GM12878 (cell line): ENCODE measurements around the gene ARHGEF33. TPM values are rescaled to one million over a fixed set of nuclear protein-coding genes. Genes with fewer than 3 reads are reported as not detected.

ENCODE experiments used
- ASH2L ChIP-seq: fragments of 300-600, 200-600 bp; sonication (generic); IDR thresholded peaks from 2 replicates; pipeline ENCODE4 v1.6.1; 2017; ENCODE audit warnings: low read depth, mild to moderate bottlenecking, borderline replicate concordance
- BCL11A ChIP-seq: IDR thresholded peaks from 2 replicates; pipeline ENCODE4 v1.6.1; 2011; ENCODE audit warnings: low read depth, low read length
- BHLHE40 ChIP-seq, 2 experiments: fragments of 450-650 bp in 1 of 2; IDR thresholded peaks; 2 replicates each; pipeline ENCODE4 v1.6.1; 2011 to 2017; ENCODE audit warnings: low read depth in 2 of 2, borderline replicate concordance in 1 of 2, improper control_type of control experiment in 1 of 2, low read length in 1 of 2, mild to moderate bottlenecking in 1 of 2
- HDAC2 ChIP-seq: fragments of 200-600 bp; sonication (generic); IDR thresholded peaks from 2 replicates; pipeline ENCODE4 v1.6.1; 2017
- POU2F2 ChIP-seq: IDR thresholded peaks from 3 replicates; pipeline ENCODE4 v1.6.1; 2011; ENCODE audit warnings: low read depth, mild to moderate bottlenecking, low read length, borderline replicate concordance
- TARDBP ChIP-seq: IDR thresholded peaks from 2 replicates; pipeline ENCODE4 v1.6.1; 2016; ENCODE audit warnings: borderline replicate concordance
- polyA plus RNA-seq, 11 experiments: library from polyadenylated mRNA; depleted of rRNA in 4 of 11; unstranded in 6 of 11; stranded (reverse) in 5 of 11; fragments of >200 nt; fragmentation: Nextera tagmentation in 4 of 11; fragmentation: Illumina TruSeq in 1 of 11; extraction: Ambion mirVana in 4 of 11; extraction: Trizol in 1 of 11; gene quantifications; 1 replicate in 1 of 11; 2 replicates in 10 of 11; pipeline versions ENCODE4 v1.2.1 to v1.2.3, GENCODE V29; 2011 to 2016; ENCODE audit warnings: inconsistent platforms in 2 of 11, missing spikeins in 2 of 11, low read depth in 1 of 11
- total RNA-seq, 4 experiments: library from RNA; depleted of rRNA in 3 of 4; stranded (reverse); fragments of >200 nt in 3 of 4; fragmentation: Illumina TruSeq in 1 of 4; extraction: Trizol in 1 of 4; gene quantifications; 2 replicates each; pipeline versions ENCODE4 v1.2.1 to v1.2.3, GENCODE V29; 2013 to 2021
- TF ChIP-seq, protein P1 (sequence below): fragments of 450-650 bp; formaldehyde crosslinking; IDR thresholded peaks from 2 replicates; pipeline ENCODE4 v1.4.0; 2022; ENCODE audit warnings: mild to moderate bottlenecking, moderate library complexity
- TF ChIP-seq, protein P2 (sequence below): fragments of 450-650 bp; IDR thresholded peaks from 2 replicates; pipeline ENCODE4 v1.6.1; 2017; ENCODE audit warnings: antibody characterized with exemption, mild to moderate bottlenecking, moderate library complexity
- TF ChIP-seq, protein P3 (sequence below): IDR thresholded peaks from 2 replicates; pipeline ENCODE4 v1.6.1; 2011; ENCODE audit warnings: low read depth, mild to moderate bottlenecking, low read length, moderate library complexity, borderline replicate concordance; ENCODE audit errors: extremely low read depth
- TF ChIP-seq, protein P4 (sequence below): fragments of 450-650 bp; IDR thresholded peaks from 2 replicates; pipeline ENCODE4 v1.6.1; 2018; ENCODE audit warnings: mild to moderate bottlenecking, low read depth, moderate library complexity; ENCODE audit not compliant: partially characterized antibody
- TF ChIP-seq, protein P5 (sequence below): fragments of 450-650 bp; IDR thresholded peaks from 2 replicates; pipeline ENCODE4 v1.6.1; 2017; ENCODE audit warnings: mild to moderate bottlenecking

ARHGEF33 gene
- total and polyA plus RNA-seq, 10 of the 15 experiments (the other 5 are each of a cell fraction or from before 2014, with no cell fraction given): 0.01 to 0.08 (median 0.05) TPM; not detected in 4

- TF ChIP-seq, protein P1, sequence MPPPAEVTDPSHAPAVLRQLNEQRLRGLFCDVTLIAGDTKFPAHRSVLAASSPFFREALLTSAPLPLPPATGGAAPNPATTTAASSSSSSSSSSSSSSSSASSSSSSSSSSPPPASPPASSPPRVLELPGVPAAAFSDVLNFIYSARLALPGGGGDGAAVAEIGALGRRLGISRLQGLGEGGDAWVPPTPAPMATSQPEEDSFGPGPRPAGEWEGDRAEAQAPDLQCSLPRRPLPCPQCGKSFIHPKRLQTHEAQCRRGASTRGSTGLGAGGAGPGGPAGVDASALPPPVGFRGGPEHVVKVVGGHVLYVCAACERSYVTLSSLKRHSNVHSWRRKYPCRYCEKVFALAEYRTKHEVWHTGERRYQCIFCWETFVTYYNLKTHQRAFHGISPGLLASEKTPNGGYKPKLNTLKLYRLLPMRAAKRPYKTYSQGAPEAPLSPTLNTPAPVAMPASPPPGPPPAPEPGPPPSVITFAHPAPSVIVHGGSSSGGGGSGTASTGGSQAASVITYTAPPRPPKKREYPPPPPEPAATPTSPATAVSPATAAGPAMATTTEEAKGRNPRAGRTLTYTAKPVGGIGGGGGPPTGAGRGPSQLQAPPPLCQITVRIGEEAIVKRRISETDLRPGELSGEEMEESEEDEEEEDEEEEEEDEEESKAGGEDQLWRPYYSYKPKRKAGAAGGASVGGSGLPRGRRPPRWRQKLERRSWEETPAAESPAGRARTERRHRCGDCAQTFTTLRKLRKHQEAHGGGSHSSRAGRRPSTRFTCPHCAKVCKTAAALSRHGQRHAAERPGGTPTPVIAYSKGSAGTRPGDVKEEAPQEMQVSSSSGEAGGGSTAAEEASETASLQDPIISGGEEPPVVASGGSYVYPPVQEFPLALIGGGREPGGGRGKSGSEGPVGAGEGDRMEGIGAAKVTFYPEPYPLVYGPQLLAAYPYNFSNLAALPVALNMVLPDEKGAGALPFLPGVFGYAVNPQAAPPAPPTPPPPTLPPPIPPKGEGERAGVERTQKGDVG (CRISPR knock-in tag): no peak
- TF ChIP-seq BHLHE40 (IDR thresholded peaks at IDR 0.05; ENCODE audit: borderline replicate concordance in 1 of 2, low read depth in 2 of 2, low read length in 1 of 2) (no peak), TARDBP (no peak), BCL11A (no peak), HDAC2 (no peak), ASH2L (0 out of 2 replicates have a peak, but pooled peaks have one; percentile 51), POU2F2 (0 out of 3 replicates have a peak, but pooled peaks have one; percentile 38)
- TF ChIP-seq, protein P2, sequence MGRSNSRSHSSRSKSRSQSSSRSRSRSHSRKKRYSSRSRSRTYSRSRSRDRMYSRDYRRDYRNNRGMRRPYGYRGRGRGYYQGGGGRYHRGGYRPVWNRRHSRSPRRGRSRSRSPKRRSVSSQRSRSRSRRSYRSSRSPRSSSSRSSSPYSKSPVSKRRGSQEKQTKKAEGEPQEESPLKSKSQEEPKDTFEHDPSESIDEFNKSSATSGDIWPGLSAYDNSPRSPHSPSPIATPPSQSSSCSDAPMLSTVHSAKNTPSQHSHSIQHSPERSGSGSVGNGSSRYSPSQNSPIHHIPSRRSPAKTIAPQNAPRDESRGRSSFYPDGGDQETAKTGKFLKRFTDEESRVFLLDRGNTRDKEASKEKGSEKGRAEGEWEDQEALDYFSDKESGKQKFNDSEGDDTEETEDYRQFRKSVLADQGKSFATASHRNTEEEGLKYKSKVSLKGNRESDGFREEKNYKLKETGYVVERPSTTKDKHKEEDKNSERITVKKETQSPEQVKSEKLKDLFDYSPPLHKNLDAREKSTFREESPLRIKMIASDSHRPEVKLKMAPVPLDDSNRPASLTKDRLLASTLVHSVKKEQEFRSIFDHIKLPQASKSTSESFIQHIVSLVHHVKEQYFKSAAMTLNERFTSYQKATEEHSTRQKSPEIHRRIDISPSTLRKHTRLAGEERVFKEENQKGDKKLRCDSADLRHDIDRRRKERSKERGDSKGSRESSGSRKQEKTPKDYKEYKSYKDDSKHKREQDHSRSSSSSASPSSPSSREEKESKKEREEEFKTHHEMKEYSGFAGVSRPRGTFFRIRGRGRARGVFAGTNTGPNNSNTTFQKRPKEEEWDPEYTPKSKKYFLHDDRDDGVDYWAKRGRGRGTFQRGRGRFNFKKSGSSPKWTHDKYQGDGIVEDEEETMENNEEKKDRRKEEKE: no peak
- TF ChIP-seq, protein P3, sequence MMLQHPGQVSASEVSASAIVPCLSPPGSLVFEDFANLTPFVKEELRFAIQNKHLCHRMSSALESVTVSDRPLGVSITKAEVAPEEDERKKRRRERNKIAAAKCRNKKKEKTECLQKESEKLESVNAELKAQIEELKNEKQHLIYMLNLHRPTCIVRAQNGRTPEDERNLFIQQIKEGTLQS: no peak
- TF ChIP-seq, protein P4, sequence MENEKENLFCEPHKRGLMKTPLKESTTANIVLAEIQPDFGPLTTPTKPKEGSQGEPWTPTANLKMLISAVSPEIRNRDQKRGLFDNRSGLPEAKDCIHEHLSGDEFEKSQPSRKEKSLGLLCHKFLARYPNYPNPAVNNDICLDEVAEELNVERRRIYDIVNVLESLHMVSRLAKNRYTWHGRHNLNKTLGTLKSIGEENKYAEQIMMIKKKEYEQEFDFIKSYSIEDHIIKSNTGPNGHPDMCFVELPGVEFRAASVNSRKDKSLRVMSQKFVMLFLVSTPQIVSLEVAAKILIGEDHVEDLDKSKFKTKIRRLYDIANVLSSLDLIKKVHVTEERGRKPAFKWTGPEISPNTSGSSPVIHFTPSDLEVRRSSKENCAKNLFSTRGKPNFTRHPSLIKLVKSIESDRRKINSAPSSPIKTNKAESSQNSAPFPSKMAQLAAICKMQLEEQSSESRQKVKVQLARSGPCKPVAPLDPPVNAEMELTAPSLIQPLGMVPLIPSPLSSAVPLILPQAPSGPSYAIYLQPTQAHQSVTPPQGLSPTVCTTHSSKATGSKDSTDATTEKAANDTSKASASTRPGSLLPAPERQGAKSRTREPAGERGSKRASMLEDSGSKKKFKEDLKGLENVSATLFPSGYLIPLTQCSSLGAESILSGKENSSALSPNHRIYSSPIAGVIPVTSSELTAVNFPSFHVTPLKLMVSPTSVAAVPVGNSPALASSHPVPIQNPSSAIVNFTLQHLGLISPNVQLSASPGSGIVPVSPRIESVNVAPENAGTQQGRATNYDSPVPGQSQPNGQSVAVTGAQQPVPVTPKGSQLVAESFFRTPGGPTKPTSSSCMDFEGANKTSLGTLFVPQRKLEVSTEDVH: no peak
- TF ChIP-seq, protein P5, sequence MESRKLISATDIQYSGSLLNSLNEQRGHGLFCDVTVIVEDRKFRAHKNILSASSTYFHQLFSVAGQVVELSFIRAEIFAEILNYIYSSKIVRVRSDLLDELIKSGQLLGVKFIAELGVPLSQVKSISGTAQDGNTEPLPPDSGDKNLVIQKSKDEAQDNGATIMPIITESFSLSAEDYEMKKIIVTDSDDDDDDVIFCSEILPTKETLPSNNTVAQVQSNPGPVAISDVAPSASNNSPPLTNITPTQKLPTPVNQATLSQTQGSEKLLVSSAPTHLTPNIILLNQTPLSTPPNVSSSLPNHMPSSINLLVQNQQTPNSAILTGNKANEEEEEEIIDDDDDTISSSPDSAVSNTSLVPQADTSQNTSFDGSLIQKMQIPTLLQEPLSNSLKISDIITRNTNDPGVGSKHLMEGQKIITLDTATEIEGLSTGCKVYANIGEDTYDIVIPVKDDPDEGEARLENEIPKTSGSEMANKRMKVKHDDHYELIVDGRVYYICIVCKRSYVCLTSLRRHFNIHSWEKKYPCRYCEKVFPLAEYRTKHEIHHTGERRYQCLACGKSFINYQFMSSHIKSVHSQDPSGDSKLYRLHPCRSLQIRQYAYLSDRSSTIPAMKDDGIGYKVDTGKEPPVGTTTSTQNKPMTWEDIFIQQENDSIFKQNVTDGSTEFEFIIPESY: no peak
Observed at GRCh38 chr2:38850045-38850444, 39.6 kb upstream of the ARHGEF33 start (continued).
